ENCODE data around the gene ASCC3. TPM values are rescaled to one million over a fixed set of nuclear protein-coding genes. Genes with fewer than 3 reads are reported as not detected.

Gene ASCC3
- total RNA-seq, 1 experiment from 2014 or later = 32.2 TPM

- no peak overlapping the region for H3K27ac ChIP-seq (ENCODE audit: low read depth, low read length, poor library complexity, severe bottlenecking)
- H3K4me1 ChIP-seq (ENCODE audit: insufficient read depth, low read length, poor library complexity, severe bottlenecking) = no peaks in the 10 kb centered on the region
- CTCF ChIA-PET = interaction anchor here (0.6 kb wide), 1 partner anchor 8 kb away, joined by 3 read pairs; no protein-coding TSS in a partner anchor
- POLR2A ChIA-PET (ENCODE audit: low non-redundant PET) = no interaction called here
- H3K4me3 ChIP-seq (ENCODE audit: low read depth, low read length, poor library complexity, severe bottlenecking) = no peak overlapping the region
- no TSS peak for BruUV-seq (replicated peaks)
- no peaks in the 10 kb centered on the region for H3K27me3 ChIP-seq (replicated peaks; ENCODE audit: insufficient read depth, low read depth, low read length, poor library complexity)
- no peak for DNase-seq (ENCODE audit: low spot score)
- H3K9me3 ChIP-seq (ENCODE audit: low read depth, low read length, poor library complexity, severe bottlenecking) = peaks cover 6% of the 10 kb centered on the region
- intact Hi-C loops (cut with micrococcal nuclease; ENCODE audit: unreplicated experiment) = loop anchor here (10.0 kb wide), 1 partner anchor 463 kb away; no protein-coding TSS in a partner anchor
- TF ChIP-seq, protein P1, sequence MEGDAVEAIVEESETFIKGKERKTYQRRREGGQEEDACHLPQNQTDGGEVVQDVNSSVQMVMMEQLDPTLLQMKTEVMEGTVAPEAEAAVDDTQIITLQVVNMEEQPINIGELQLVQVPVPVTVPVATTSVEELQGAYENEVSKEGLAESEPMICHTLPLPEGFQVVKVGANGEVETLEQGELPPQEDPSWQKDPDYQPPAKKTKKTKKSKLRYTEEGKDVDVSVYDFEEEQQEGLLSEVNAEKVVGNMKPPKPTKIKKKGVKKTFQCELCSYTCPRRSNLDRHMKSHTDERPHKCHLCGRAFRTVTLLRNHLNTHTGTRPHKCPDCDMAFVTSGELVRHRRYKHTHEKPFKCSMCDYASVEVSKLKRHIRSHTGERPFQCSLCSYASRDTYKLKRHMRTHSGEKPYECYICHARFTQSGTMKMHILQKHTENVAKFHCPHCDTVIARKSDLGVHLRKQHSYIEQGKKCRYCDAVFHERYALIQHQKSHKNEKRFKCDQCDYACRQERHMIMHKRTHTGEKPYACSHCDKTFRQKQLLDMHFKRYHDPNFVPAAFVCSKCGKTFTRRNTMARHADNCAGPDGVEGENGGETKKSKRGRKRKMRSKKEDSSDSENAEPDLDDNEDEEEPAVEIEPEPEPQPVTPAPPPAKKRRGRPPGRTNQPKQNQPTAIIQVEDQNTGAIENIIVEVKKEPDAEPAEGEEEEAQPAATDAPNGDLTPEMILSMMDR (conservative IDR thresholded peaks at IDR 0.05; ENCODE audit: low read depth, low read length) = no peak
- no peak for TF ChIP-seq EZH2 (IDR thresholded peaks at IDR 0.05; ENCODE audit: borderline replicate concordance, low read depth, low read length, poor library complexity, severe bottlenecking)
- H3K36me3 ChIP-seq (ENCODE audit: insufficient read depth, low read length, poor library complexity, severe bottlenecking) = no peaks in the 10 kb centered on the region
Measured at GRCh38 chr6:100577425-100577824, 303.7 kb downstream of the ASCC3 start.

GRCh38 chr6:100575921-100576320, 305.2 kb downstream of the ASCC3 start:
- Histone ChIP-seq H3K27ac (ENCODE audit: low read depth, low read length, poor library complexity, severe bottlenecking) (no peak overlapping the region), H3K36me3 (ENCODE audit: insufficient read depth, low read length, poor library complexity, severe bottlenecking) (no peaks in the 10 kb centered on the region), H3K9me3 (ENCODE audit: low read depth, low read length, poor library complexity, severe bottlenecking) (peaks cover 6% of the 10 kb centered on the region), H3K27me3 (replicated peaks; ENCODE audit: insufficient read depth, low read depth, low read length, poor library complexity) (no peaks in the 10 kb centered on the region), H3K4me3 (ENCODE audit: low read depth, low read length, poor library complexity, severe bottlenecking) (no peak overlapping the region), H3K4me1 (ENCODE audit: insufficient read depth, low read length, poor library complexity, severe bottlenecking) (no peaks in the 10 kb centered on the region)
- BruUV-seq (replicated peaks) = no TSS peak
- TF ChIP-seq EZH2 (IDR thresholded peaks at IDR 0.05; ENCODE audit: borderline replicate concordance, low read depth, low read length, poor library complexity, severe bottlenecking) = no peak
- TF ChIP-seq, protein P1 (conservative IDR thresholded peaks at IDR 0.05; ENCODE audit: low read depth, low read length) = no peak
- intact Hi-C loops (cut with micrococcal nuclease; ENCODE audit: unreplicated experiment) = loop anchor here (10.0 kb wide), 1 partner anchor 461 kb away; no protein-coding TSS in a partner anchor
- DNase-seq (ENCODE audit: low spot score) = no peak
- ChIA-PET POLR2A (ENCODE audit: low non-redundant PET) (no interaction called here), CTCF (no interaction called here)

DNA sequence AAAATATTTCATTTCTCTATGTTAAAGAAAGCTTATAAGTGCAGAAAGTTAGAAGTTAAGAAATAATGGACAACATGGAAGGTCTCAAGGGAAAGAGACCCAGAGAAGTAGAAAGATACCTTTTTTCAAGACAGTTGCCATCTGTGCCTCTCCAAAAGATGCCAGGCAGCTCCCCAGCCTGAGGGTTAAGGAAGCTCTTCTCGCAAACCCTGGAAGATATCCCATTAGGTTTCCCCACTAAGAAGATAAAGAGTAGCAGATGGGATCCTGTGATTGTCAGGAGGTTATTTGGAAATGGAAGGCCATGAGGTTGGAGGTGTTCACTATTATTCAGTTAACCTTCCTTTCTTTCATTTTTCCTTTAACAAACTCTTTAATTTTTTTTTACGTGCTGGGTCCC, 306.3 kb downstream of the ASCC3 start:
- Histone ChIP-seq H3K27me3 (replicated peaks; ENCODE audit: insufficient read depth, low read depth, low read length, poor library complexity) (no peaks in the 10 kb centered on the region), H3K4me3 (ENCODE audit: low read depth, low read length, poor library complexity, severe bottlenecking) (no peak overlapping the region), H3K36me3 (ENCODE audit: insufficient read depth, low read length, poor library complexity, severe bottlenecking) (no peaks in the 10 kb centered on the region), H3K9me3 (ENCODE audit: low read depth, low read length, poor library complexity, severe bottlenecking) (peaks cover 5% of the 10 kb centered on the region), H3K27ac (ENCODE audit: low read depth, low read length, poor library complexity, severe bottlenecking) (no peak overlapping the region), H3K4me1 (ENCODE audit: insufficient read depth, low read length, poor library complexity, severe bottlenecking) (no peaks in the 10 kb centered on the region)
- POLR2A ChIA-PET (ENCODE audit: low non-redundant PET) = no interaction called here
- TF ChIP-seq, protein P1 (conservative IDR thresholded peaks at IDR 0.05; ENCODE audit: low read depth, low read length) = no peak
- TF ChIP-seq EZH2 (IDR thresholded peaks at IDR 0.05; ENCODE audit: borderline replicate concordance, low read depth, low read length, poor library complexity, severe bottlenecking) = no peak
- no TSS peak for BruUV-seq (replicated peaks)
- CTCF ChIA-PET = no interaction called here
- DNase-seq (ENCODE audit: low spot score) = no peak
- intact Hi-C loops (cut with micrococcal nuclease; ENCODE audit: unreplicated experiment) = loop anchor here (10.0 kb wide), 1 partner anchor 460 kb away; no protein-coding TSS in a partner anchor
